H1 (cell line): Measurements from ENCODE around the gene INTS6. TPM values are rescaled to one million over a fixed set of nuclear protein-coding genes. Genes with fewer than 3 reads are reported as not detected.

ENCODE experiments used
- ATF3 ChIP-seq: IDR thresholded peaks from 2 replicates; pipeline ENCODE4 v1.6.1; 2011; ENCODE audit warnings: low read depth, mild to moderate bottlenecking, low read length; ENCODE audit not compliant: insufficient read depth
- EGR1 ChIP-seq: IDR thresholded peaks from 2 replicates; pipeline ENCODE4 v1.6.1; 2011; ENCODE audit warnings: low read depth, low read length, borderline replicate concordance
- EP300 ChIP-seq, 2 experiments: IDR thresholded peaks; 1 replicate in 1 of 2; 2 replicates in 1 of 2; pipeline ENCODE4 v1.6.1; 2011 to 2012; ENCODE audit warnings: low read depth in 2 of 2, low read length in 2 of 2, mild to moderate bottlenecking in 2 of 2, borderline replicate concordance in 1 of 2, inconsistent platforms in 1 of 2, moderate library complexity in 1 of 2
- GABPA ChIP-seq: IDR thresholded peaks from 2 replicates; pipeline ENCODE4 v1.6.1; 2011; ENCODE audit warnings: mild to moderate bottlenecking, low read length, moderate library complexity, borderline replicate concordance; ENCODE audit not compliant: insufficient read depth
- KDM1A ChIP-seq: fragments of 200-600, 300-600 bp; sonication (generic); IDR thresholded peaks from 2 replicates; pipeline ENCODE4 v1.7.1; 2016; ENCODE audit warnings: mild to moderate bottlenecking, low read length, borderline replicate concordance
- POU5F1 ChIP-seq: IDR thresholded peaks from 2 replicates; pipeline ENCODE4 v1.6.1; 2011; ENCODE audit warnings: low read depth, mild to moderate bottlenecking, low read length, moderate library complexity
- SP4 ChIP-seq: IDR thresholded peaks from 2 replicates; pipeline ENCODE4 v1.6.1; 2012; ENCODE audit warnings: low read length, inconsistent platforms
- TAF7 ChIP-seq: optimal IDR thresholded peaks from 2 replicates; pipeline ENCODE3; 2011; ENCODE audit warnings: low read depth, mild to moderate bottlenecking, inconsistent platforms, low read length, moderate library complexity, borderline replicate concordance
- ZNF274 ChIP-seq: IDR thresholded peaks from 2 replicates; pipeline ENCODE4 v1.7.0; 2012; ENCODE audit warnings: low read length, borderline replicate concordance; ENCODE audit errors: extremely low read depth
- polyA plus RNA-seq, 7 experiments: library from polyadenylated mRNA; depleted of rRNA in 3 of 7; stranded (reverse) in 5 of 7; unstranded in 2 of 7; fragments of >200 nt in 5 of 7; fragments of 200-250 nt in 2 of 7; gene quantifications; 1 replicate in 5 of 7; 2 replicates in 1 of 7; 4 replicates in 1 of 7; pipeline versions ENCODE4 v1.2.1 to v1.2.3, GENCODE V29; 2011 to 2013; ENCODE audit warnings: missing spikeins in 2 of 7, mixed read lengths in 2 of 7
- total RNA-seq: library from RNA; stranded (reverse); fragmentation: NEBNext Ultra II Directional; extraction: Animal tissue kit (Norgen Biotek cat#: 25700); gene quantifications from 2 replicates; pipeline ENCODE4 v1.2.1, GENCODE V29; 2021
- TF ChIP-seq, protein P1 (sequence below): fragments of 300-600 bp; sonication (generic); IDR thresholded peaks from 2 replicates; pipeline ENCODE4 v1.7.1; 2012; ENCODE audit warnings: low read length, moderate library complexity, mild to moderate bottlenecking, inconsistent platforms; ENCODE audit not compliant: insufficient replicate concordance

Gene INTS6
- total and polyA plus RNA-seq, 2 of the 8 experiments (the other 6 are each of a cell fraction or from before 2014, with no cell fraction given), result 12.6 to 42.8 TPM

- TF ChIP-seq, protein P1, sequence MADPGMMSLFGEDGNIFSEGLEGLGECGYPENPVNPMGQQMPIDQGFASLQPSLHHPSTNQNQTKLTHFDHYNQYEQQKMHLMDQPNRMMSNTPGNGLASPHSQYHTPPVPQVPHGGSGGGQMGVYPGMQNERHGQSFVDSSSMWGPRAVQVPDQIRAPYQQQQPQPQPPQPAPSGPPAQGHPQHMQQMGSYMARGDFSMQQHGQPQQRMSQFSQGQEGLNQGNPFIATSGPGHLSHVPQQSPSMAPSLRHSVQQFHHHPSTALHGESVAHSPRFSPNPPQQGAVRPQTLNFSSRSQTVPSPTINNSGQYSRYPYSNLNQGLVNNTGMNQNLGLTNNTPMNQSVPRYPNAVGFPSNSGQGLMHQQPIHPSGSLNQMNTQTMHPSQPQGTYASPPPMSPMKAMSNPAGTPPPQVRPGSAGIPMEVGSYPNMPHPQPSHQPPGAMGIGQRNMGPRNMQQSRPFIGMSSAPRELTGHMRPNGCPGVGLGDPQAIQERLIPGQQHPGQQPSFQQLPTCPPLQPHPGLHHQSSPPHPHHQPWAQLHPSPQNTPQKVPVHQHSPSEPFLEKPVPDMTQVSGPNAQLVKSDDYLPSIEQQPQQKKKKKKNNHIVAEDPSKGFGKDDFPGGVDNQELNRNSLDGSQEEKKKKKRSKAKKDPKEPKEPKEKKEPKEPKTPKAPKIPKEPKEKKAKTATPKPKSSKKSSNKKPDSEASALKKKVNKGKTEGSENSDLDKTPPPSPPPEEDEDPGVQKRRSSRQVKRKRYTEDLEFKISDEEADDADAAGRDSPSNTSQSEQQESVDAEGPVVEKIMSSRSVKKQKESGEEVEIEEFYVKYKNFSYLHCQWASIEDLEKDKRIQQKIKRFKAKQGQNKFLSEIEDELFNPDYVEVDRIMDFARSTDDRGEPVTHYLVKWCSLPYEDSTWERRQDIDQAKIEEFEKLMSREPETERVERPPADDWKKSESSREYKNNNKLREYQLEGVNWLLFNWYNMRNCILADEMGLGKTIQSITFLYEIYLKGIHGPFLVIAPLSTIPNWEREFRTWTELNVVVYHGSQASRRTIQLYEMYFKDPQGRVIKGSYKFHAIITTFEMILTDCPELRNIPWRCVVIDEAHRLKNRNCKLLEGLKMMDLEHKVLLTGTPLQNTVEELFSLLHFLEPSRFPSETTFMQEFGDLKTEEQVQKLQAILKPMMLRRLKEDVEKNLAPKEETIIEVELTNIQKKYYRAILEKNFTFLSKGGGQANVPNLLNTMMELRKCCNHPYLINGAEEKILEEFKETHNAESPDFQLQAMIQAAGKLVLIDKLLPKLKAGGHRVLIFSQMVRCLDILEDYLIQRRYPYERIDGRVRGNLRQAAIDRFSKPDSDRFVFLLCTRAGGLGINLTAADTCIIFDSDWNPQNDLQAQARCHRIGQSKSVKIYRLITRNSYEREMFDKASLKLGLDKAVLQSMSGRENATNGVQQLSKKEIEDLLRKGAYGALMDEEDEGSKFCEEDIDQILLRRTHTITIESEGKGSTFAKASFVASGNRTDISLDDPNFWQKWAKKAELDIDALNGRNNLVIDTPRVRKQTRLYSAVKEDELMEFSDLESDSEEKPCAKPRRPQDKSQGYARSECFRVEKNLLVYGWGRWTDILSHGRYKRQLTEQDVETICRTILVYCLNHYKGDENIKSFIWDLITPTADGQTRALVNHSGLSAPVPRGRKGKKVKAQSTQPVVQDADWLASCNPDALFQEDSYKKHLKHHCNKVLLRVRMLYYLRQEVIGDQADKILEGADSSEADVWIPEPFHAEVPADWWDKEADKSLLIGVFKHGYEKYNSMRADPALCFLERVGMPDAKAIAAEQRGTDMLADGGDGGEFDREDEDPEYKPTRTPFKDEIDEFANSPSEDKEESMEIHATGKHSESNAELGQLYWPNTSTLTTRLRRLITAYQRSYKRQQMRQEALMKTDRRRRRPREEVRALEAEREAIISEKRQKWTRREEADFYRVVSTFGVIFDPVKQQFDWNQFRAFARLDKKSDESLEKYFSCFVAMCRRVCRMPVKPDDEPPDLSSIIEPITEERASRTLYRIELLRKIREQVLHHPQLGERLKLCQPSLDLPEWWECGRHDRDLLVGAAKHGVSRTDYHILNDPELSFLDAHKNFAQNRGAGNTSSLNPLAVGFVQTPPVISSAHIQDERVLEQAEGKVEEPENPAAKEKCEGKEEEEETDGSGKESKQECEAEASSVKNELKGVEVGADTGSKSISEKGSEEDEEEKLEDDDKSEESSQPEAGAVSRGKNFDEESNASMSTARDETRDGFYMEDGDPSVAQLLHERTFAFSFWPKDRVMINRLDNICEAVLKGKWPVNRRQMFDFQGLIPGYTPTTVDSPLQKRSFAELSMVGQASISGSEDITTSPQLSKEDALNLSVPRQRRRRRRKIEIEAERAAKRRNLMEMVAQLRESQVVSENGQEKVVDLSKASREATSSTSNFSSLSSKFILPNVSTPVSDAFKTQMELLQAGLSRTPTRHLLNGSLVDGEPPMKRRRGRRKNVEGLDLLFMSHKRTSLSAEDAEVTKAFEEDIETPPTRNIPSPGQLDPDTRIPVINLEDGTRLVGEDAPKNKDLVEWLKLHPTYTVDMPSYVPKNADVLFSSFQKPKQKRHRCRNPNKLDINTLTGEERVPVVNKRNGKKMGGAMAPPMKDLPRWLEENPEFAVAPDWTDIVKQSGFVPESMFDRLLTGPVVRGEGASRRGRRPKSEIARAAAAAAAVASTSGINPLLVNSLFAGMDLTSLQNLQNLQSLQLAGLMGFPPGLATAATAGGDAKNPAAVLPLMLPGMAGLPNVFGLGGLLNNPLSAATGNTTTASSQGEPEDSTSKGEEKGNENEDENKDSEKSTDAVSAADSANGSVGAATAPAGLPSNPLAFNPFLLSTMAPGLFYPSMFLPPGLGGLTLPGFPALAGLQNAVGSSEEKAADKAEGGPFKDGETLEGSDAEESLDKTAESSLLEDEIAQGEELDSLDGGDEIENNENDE, result no peak
- no peak for TF ChIP-seq ATF3
- TF ChIP-seq POU5F1, result no peak
- TF ChIP-seq KDM1A, result no peak
- no peak for TF ChIP-seq GABPA
- no peak for TF ChIP-seq ZNF274
- TF ChIP-seq TAF7, result no peak
- TF ChIP-seq EP300 (IDR thresholded peaks at IDR 0.05; ENCODE audit: borderline replicate concordance in 1 of 2, low read depth in 2 of 2, low read length in 2 of 2), result no peak
- no peak for TF ChIP-seq SP4
- no peak for TF ChIP-seq EGR1
Measured at GRCh38 chr13:51341791-51342190, 111.0 kb downstream of the INTS6 start (continued).
